GM19023 (cell line): ENCODE data around the gene SLC30A3.

Source experiments
- ATAC-seq: cut with Tn5 transposase; IDR thresholded peaks from one replicate; pipeline ENCODE4 v1.9.1; 2021; ENCODE audit warnings: mild to moderate bottlenecking, moderate library complexity; ENCODE audit not compliant: unreplicated experiment

SLC30A3 gene

DNA sequence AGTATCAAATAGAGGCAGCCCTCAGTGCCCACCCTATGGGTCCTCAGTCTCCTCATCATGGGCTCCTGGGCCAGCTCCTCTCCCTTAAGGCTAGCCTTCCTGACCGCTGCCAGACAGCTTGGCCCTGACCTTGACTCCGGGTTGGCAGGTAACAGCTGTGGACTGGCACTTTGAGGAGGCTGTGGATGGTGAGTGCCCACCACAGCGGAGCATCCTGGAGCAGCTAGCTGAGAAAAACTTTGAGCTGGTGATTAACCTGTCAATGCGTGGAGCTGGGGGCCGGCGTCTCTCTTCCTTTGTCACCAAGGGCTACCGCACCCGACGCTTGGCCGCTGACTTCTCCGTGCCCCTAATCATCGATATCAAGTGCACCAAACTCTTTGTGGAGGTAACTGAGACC is 26.7 kb downstream of the SLC30A3 start:
- no peak for ATAC-seq

DNA sequence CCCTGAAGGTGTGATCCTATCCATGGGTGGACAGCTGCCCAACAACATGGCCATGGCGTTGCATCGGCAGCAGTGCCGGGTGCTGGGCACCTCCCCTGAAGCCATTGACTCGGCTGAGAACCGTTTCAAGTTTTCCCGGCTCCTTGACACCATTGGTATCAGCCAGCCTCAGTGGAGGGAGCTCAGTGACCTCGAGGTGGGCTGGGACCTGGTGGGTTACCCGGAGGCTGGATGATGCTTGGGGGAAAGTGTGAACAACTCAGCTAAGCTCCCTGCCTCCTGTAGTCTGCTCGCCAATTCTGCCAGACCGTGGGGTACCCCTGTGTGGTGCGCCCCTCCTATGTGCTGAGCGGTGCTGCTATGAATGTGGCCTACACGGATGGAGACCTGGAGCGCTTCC is 29.5 kb downstream of the SLC30A3 start:
- ATAC-seq: no peak

DNA sequence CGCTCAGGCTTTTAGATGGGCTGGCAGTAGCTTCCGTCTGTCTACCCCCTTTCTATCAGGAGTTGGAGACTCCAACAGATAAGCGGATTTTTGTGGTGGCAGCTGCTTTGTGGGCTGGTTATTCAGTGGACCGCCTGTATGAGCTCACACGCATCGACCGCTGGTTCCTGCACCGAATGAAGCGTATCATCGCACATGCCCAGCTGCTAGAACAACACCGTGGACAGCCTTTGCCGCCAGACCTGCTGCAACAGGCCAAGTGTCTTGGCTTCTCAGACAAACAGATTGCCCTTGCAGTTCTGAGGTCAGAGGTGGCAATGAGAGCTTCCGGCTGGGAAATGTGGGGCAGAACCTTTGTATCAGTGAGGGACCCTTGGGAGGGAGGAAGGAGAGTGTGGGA is 30.9 kb downstream of the SLC30A3 start:
- ATAC-seq: no peak

DNA sequence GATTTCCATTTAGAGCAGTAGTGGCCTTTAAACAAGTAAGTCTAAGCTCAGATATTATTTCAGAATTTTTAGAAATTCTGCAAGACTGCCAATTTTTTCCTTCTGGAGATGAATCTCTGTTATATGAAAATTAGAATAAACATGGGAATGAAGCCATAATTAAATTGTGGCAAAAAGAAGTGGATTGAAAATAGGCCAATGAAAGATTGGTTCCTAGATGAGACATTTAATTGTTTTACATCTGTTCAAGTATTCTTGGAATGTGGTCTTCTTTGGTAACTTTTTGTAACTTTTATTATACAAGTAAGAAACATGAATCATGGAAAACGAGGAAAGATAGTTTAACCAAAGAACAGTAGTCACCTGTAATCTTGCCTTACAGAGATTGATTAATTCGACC is 35.3 kb downstream of the SLC30A3 start:
- no peak for ATAC-seq

DNA sequence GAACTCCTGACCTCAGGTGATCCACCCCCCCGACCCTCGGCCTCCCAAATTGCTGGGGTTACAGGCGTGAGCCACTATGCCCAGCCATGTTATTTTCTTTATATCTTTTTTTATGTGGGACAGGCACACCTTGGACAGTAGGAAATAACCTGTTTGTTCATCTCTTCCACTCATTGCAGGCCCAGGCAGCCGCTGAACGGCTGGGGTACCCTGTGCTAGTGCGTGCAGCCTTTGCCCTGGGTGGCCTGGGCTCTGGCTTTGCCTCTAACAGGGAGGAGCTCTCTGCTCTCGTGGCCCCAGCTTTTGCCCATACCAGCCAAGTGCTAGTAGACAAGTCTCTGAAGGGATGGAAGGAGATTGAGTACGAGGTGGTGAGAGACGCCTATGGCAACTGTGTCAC is 37.3 kb downstream of the SLC30A3 start:
- ATAC-seq: no peak

DNA sequence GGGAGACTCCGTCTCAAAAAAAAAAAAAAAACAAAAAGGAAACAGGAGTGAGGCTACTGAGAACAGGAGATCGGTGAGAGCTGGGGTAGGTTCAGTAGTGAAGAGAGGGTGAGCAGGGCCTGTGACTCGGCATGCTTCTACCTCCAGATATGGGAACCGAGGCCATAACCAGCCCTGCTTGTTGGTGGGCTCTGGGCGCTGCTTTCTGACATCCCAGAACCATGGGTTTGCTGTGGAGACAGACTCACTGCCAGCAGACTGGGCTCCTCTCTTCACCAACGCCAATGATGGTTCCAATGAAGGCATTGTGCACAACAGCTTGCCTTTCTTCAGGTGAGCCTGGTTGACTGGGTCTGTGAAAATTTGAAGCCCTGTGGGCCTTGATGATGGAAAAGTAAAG is 39.4 kb downstream of the SLC30A3 start:
- no peak for ATAC-seq

DNA sequence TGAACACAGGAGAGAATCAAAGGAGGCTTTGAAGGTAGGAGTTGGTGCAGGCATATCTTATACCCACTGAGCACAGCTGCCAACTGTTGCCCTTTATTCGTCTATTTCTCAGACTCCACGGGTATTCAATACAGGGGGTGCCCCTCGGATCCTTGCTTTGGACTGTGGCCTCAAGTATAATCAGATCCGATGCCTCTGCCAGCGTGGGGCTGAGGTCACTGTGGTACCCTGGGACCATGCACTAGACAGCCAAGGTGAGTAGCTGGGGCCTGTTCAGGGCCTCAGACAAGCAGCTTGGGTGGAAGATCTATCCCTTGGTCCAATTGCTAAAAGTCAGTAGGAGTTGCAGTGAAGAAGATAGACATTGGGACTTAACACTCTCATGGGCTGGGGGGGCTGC is 40.4 kb downstream of the SLC30A3 start:
- no peak for ATAC-seq

DNA sequence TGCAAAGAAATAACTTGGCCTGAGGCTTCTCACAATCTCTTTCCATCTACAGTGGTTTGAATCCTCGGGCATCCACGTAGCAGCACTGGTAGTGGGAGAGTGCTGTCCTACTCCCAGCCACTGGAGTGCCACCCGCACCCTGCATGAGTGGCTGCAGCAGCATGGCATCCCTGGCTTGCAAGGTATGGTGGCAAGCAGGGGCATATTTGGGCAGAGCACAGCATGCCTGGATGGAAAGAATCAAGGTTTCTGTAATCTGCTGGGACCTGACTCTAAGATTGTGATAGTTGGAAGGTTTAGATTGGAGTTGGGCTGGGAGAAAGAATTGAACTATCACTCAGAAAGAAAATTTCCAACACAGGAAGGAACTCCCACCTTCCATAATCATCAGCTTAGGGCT is 41.7 kb downstream of the SLC30A3 start:
- ATAC-seq: no peak

DNA sequence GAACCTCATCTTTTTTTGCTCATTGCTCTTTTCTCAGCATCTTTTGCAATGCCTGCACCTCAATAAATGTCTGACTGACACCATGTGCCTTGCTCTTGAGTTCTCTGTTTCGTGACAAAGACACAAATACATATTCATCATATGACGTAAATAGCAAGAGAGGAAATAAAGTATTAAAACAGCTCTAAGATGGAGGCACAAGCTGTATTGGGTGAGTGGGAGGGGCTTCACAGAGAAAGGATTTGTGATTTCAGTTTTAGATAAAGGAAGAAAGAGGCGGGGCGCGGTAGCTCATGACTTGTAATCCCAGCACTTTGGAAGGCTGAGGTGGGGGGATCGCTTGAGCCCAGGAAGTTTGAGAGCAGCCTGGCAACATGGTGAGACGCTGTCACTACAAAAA is 42.8 kb downstream of the SLC30A3 start:
- ATAC-seq: no peak

DNA sequence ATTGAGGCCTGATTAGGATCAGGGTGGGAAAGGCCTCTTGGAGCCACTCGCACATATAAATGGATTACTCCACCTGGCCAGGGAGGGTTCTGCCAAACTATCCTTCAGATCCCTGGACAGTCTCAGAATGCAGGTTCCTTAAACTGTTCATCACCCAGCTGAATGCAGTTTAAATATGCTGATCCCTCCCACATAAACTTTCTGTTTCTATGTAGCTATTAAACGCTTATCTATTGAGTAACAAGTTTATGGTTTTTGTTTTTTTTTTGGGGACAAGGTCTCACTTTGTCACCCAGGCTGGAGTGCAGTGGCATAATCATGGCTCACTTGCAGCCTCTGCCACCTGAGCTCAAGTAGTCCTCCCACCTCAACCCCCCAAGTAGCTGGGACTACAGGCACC is 43.8 kb downstream of the SLC30A3 start:
- ATAC-seq: no peak

DNA sequence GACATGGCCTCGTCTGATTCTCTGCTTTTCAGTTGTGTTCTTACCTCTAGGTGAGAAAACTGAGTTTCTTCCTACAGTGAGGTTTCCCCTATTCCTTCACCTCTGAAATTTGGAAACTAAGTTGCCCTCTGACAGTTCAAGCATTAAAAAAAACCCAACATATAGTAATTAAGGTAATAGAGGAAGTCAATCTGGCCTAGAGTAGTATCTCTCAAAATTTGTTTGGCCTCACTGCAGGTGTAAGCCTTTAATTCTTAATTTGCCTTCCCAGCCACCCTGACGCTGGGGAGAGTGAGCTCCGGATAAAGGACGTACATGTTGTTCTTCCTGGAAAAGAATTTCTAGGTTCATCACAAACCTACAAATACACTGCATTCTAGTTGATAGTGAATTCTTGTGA is 44.2 kb downstream of the SLC30A3 start:
- ATAC-seq: no peak

DNA sequence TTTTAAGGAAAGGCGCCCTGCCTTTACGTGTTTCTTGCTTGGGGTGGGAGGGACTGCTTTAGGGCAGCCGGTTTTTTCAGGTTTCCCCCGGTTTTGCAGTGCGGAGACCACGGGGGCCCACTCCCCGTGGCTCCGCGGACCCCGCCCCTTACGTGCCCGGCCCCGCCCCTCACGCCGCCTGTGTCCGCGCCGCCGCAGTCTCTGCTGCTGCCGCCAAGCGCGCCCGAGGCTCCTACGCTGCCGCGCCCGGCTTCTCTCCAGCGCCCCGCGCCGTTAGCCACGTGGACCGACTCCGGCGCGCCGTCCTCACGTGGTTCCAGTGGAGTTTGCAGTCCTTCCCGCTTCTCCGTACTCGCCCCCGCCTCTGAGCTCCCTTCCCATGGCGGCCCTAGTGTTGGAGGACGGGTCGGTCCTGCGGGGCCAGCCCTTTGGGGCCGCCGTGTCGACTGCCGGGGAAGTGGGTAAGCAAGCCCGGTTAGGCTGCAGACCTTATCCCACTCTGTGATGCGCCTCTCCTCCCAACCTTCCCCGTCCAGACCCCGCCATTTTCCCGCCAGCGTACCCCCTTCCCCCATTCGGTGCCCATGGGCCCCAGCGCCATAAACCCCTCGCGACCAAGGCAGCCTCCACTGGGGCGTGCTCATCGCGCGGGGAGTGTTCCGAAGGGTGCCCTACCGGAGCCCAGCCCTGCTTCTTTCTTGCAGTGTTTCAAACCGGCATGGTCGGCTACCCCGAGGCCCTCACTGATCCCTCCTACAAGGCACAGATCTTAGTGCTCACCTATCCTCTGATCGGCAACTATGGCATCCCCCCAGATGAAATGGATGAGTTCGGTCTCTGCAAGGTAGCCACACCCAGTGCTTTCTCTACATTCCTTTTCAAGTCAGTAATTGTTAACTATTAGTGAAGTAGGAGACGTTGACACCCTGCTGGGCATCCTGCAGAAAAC is 45.4 kb downstream of the SLC30A3 start, which contains the start of gene CAD:
Gene CAD, plus strand, starts transcription at position 197 of the 949 bp plus-strand sequence. Its CDS starts 183 bp downstream, at position 380.
- ATAC-seq: peak; percentile 78

DNA sequence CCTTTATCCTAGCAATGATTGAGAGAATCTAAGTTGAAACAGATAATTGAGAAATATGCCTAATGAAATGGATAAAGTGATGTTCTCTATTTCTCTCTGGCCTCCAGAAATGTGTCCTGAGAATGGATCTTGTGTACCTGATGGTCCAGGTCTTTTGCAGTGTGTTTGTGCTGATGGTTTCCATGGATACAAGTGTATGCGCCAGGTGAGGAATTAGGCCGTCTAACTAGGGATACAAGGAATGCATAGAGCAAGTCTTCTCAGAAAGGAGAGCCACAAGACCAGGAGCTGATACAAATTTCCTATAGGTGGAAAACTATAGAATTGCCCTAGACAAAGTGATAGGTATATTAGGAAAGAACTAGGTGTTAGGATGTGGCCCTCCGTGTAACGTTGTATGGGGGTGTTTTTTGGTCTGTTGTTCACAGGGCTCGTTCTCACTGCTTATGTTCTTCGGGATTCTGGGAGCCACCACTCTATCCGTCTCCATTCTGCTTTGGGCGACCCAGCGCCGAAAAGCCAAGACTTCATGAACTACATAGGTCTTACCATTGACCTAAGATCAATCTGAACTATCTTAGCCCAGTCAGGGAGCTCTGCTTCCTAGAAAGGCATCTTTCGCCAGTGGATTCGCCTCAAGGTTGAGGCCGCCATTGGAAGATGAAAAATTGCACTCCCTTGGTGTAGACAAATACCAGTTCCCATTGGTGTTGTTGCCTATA is 46.3 kb downstream of the SLC30A3 start:
- ATAC-seq: no peak

DNA sequence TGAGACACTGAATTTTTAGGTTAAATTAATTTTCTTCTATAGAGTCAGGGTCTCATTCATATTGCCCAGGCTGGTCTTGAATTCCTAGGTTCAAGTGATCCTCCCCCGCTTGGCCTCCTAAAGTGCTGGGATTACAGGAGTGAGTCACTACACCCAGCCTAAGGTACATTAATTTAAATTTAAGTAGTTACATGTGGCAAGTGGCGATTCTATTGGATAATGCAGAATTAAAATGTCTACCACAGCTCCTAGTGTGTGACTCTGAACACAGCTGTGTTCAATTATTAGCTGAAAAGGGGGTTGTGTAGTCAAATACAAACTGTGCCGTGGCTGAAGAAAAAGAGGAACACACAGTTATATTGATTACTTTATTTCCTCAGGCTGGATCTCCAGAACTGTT is 47.9 kb downstream of the SLC30A3 start:
- ATAC-seq: no peak

DNA sequence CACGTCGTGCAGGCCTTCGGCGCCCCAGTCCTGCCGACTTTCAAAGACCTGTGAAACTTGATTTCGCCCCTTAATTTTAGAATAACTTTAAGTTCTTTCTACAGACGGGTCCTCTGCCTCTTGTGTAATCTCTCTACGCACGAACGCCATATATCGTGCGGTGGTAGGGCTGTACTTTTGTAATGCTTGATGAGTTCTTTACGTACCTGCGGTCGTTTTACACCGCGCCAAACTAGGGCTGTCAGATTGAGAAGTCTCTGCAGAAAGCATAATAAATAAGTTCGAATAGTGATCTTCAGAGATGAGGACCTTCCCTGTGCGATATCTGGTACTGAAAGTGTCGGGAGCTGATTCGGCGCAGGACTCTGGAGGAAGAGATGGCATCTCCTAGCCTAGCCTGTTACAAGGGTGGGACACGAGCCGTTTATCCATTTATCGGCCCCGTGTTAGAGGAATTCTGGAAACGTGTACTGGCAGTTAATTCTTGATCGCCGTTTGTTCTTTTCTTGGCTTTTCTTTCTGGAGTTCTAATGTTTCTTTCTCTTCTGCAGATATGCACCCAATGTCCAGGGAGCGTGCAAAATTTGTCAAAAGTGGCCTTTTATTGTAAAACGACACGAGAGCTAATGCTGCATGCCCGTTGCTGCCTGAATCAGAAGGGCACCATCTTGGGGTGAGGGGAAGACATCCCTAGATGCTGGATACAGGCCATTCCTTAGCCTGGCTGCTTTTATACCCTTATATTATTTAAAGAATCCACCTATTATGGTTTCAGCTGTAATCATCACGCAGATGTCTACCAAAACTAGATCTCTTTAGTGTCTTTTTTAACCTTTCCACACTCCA is 50.0 kb downstream of the SLC30A3 start:
- ATAC-seq: peak; percentile 5

DNA sequence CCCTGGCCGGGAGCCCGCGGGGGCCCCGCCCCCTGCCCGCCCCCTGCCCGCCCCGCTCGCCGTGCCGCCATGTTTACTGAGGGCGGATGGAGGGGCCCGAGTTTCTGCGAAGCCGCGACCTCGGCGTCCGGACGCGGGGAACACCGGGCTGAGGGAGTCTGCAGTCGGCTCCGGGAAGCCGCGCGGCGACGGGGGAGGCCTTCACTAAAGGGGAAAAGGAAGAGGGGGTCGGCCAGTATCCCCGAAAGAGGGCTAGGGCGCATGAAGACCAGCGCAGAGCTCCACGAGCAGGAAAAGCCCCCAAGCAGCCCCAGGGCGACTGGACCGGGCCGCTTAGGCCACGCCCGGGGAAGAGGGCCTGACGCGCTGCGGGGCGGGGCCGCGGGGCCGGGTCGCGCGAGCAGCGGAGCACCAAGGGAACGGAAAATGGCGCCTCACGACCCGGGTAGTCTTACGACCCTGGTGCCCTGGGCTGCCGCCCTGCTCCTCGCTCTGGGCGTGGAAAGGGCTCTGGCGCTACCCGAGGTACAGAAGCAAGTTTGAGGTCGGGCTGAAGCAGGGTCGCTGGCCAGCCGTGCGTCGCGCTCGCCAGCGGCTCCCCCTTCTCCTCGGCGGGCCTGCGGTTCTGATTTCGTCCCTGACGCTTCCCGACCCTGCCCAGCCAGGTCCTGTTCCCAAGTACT is 50.8 kb downstream of the SLC30A3 start, which contains the start of the genes ATRAID and SLC5A6:
Gene ATRAID, plus strand, starts transcription at position 99 of the 683 bp plus-strand sequence. Its CDS starts 328 bp downstream, at position 427.
Gene SLC5A6, minus strand, starts transcription at position 326 of the 683 bp plus-strand sequence. CDS start 4,618 bp downstream, outside the sequence.
- ATAC-seq: peak; percentile 84

DNA sequence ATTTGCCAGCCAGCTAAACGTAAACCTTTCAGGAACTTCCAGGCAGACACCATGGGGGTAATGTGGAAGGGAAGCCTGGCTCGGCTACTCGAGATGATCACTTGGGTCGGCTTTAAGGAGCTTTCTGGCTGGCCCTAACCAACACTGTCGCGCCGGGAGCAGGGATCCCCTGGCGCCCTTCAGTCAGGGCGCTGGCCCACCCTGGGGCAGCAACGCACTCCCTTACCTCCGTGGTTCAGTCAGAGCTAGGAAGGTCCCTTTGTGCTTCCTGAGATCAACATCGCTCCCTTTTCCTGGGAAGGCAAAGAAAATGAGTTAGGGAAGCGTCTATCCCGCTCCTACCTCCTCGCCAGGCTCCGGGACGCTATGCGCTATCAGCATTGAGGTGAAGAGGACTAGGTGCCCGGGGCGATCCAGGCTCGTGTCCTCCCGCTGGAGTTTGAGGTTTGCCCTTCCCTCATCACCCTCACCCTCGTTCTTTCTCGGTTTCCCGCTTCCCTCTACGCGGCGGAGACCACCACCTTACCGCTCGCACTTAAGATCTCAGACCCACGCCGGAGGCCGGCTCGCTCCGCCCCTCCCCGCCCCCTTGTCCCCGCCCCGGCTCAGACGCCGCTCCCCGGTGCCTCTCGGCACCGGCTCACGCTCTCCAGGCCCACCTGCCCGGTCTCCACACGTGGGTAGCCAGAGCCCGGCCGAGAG is 51.5 kb downstream of the SLC30A3 start:
- peak; percentile 5 for ATAC-seq

DNA sequence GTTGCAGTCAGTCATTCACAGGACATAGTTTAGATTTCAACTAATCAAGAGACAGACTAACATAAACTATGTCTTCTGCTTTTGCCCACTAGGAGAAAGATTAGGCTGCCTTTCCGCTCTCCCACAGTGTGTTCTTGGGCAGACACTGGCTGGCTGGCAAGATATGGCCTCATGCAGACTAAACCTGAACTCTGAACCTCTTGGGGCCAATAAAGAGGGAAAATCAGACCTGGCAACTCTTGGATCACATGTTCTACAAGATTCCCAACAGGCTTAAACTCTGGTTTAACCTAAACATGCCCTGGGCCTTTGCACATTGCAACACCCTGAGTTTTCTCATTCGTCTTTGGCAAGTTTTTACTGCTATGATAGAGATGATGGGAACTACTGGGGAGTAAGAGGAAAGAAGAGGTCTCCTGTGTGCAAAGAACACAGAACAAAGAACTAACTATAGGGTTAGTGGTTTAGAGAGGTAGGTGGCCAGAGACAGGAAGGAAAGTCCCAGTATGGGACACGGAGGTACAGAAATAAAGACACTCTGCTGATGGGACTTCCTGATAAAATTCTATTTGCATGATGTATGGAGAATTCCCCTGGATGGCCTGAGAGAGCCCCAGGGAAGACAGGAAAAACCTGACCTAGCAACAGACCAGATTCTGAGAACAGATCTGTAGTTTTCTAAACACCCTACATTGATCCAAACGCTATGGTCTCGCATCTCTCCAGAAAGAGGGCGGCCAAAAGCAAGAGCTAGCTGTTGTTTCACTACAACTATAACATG is 53.0 kb downstream of the SLC30A3 start:
- ATAC-seq: no peak
